Stomach (tissue), 4 donors: Measurements from ENCODE around the gene COP1.
"Not testable (repeated sequence)": the region's sequence is repeated elsewhere in the genome, so short reads cannot be mapped to it uniquely, and the experiment has no call there.

ENCODE experiments used
- CTCF ChIP-seq, 7 experiments: fragments of 450-650 bp in 4 of 7; fragments of 200-600 bp in 3 of 7; sonication (generic) in 3 of 7; IDR thresholded peaks; one replicate each; pipeline ENCODE4 v1.5.1; 2016 to 2019; ENCODE audit warnings: antibody characterized with exemption in 7 of 7, control low read depth in 2 of 7, mild to moderate bottlenecking in 1 of 7
- EP300 ChIP-seq: sonication (generic); formaldehyde crosslinking; IDR thresholded peaks from one replicate; pipeline ENCODE4 v1.6.1; 2017; ENCODE audit warnings: antibody characterized with exemption
- POLR2A ChIP-seq, 4 donors: fragments of 450-650 bp; IDR thresholded peaks; one replicate each; pipeline ENCODE4 v1.6.1; 2016; ENCODE audit warnings: antibody characterized with exemption in 4 of 4, control low read depth in 2 of 4, mild to moderate bottlenecking in 1 of 4, moderate library complexity in 1 of 4
- POLR2AphosphoS5 ChIP-seq, 3 donors: sonication (generic); formaldehyde crosslinking; IDR thresholded peaks; one replicate each; pipeline ENCODE4 v1.6.1; 2016; ENCODE audit warnings: antibody characterized with exemption in 3 of 3

- not testable (repeated sequence) for TF ChIP-seq CTCF (IDR thresholded peaks at IDR 0.05); POLR2A (IDR thresholded peaks at IDR 0.05); POLR2AphosphoS5 (IDR thresholded peaks at IDR 0.05); EP300
Observed at GRCh38 chr1:175994660-175995059, 212.4 kb downstream of the COP1 start.
